SK-N-SH treated with all-trans-retinoic acid at 6 μM for 48 hours (cell line): ENCODE results near the gene CBLL1.

Source experiments
- ATAC-seq: fragments of 200-7000 bp; cut with Tn5 transposase; 3 replicates; pipeline ENCODE4 v1.9.1; 2020; ENCODE audit warnings: mild to moderate bottlenecking, moderate library complexity
- ARNTL ChIP-seq: fragments of 450-650 bp; formaldehyde crosslinking; IDR thresholded peaks from 2 replicates; pipeline ENCODE4 v1.5.0; 2020; ENCODE audit warnings: low read depth, mild to moderate bottlenecking, moderate library complexity, borderline replicate concordance
- BACH2 ChIP-seq: fragments of 250-450 bp; sonication (Bioruptor Pico); IDR thresholded peaks from 2 replicates; pipeline ENCODE4 v1.9.0; 2021; ENCODE audit warnings: mild to moderate bottlenecking, borderline replicate concordance
- ESRRG ChIP-seq: fragments of 250-450 bp; sonication (Bioruptor Pico); IDR thresholded peaks from 2 replicates; pipeline ENCODE4 v1.6.1; 2021; ENCODE audit warnings: mild to moderate bottlenecking
- ISL1 ChIP-seq: fragments of 250-450 bp; sonication (Bioruptor Pico); IDR thresholded peaks from 2 replicates; pipeline ENCODE4 v2.1.2; 2022; ENCODE audit warnings: mild to moderate bottlenecking, moderate library complexity
- PPARA ChIP-seq: fragments of 250-450 bp; sonication (Bioruptor Pico); IDR thresholded peaks from 2 replicates; pipeline ENCODE4 v1.5.0; 2020; ENCODE audit warnings: mild to moderate bottlenecking, borderline replicate concordance
- RARB ChIP-seq: fragments of 250-450 bp; sonication (Bioruptor Pico); IDR thresholded peaks from 2 replicates; pipeline ENCODE4 v1.8.0; 2021; ENCODE audit warnings: mild to moderate bottlenecking, moderate library complexity
- SNAI2 ChIP-seq: fragments of 250-450 bp; sonication (Bioruptor Pico); IDR thresholded peaks from 2 replicates; pipeline ENCODE4 v1.5.0; 2020; ENCODE audit warnings: mild to moderate bottlenecking, moderate library complexity
- TCF4 ChIP-seq: fragments of 250-450 bp; sonication (Bioruptor Pico); IDR thresholded peaks from 2 replicates; pipeline ENCODE4 v1.8.0; 2021; ENCODE audit warnings: mild to moderate bottlenecking, moderate library complexity, borderline replicate concordance
- TOX ChIP-seq: fragments of 250-450 bp; sonication (Bioruptor Pico); IDR thresholded peaks from 2 replicates; pipeline ENCODE4 v1.8.0; 2021; ENCODE audit warnings: mild to moderate bottlenecking, moderate library complexity, borderline replicate concordance
- ZFP3 ChIP-seq: fragments of 250-450 bp; sonication (Bioruptor Pico); IDR thresholded peaks from 2 replicates; pipeline ENCODE4 v1.5.0; 2020; ENCODE audit warnings: mild to moderate bottlenecking, moderate library complexity
- ZNF565 ChIP-seq: fragments of 450-650 bp; formaldehyde crosslinking; conservative IDR thresholded peaks from 2 replicates; pipeline ENCODE4 v1.5.0; 2020; ENCODE audit warnings: low read depth, mild to moderate bottlenecking, moderate library complexity
- ZNF8 ChIP-seq: fragments of 450-650 bp; formaldehyde crosslinking; IDR thresholded peaks from 2 replicates; pipeline ENCODE4 v1.5.0; 2020; ENCODE audit warnings: mild to moderate bottlenecking, moderate library complexity
- TF ChIP-seq, protein P1 (sequence below): fragments of 250-450 bp; sonication (Bioruptor Pico); IDR thresholded peaks from 2 replicates; pipeline ENCODE4 v1.5.1; 2021; ENCODE audit warnings: mild to moderate bottlenecking, moderate library complexity
- TF ChIP-seq, protein P2 (sequence below): fragments of 250-450 bp; sonication (Bioruptor Pico); IDR thresholded peaks from 2 replicates; pipeline ENCODE4 v1.5.1; 2020; ENCODE audit warnings: low read depth, mild to moderate bottlenecking, moderate library complexity
- TF ChIP-seq, protein P3 (sequence below): fragments of 250-450 bp; sonication (Bioruptor Pico); IDR thresholded peaks from 2 replicates; pipeline ENCODE4 v1.8.0; 2020; ENCODE audit warnings: mild to moderate bottlenecking, moderate library complexity, borderline replicate concordance
- TF ChIP-seq, protein P4 (sequence below): fragments of 250-450 bp; sonication (Bioruptor Pico); IDR thresholded peaks from 2 replicates; pipeline ENCODE4 v1.5.0; 2020; ENCODE audit warnings: mild to moderate bottlenecking, moderate library complexity

CBLL1 gene

DNA sequence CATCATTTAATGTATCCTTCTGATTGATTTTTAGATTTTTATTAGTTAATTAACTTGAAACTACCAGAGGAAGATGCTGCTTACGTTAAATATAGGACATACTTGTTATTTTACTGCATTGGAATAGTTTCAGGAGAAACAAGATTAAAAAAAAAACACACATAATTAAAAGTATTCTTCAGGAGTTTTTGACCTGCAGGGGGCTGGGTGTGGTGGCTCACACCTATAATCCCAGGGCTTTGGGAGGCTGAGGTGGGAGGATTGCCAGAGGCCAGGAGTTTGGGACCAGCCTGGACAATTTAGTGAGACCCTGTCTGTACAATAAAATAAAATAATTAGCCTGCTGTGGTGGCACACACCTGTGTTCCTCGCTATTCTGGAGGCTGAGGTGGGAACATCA lies 10.7 kb downstream of the CBLL1 start:
- TF ChIP-seq ARNTL (CRISPR knock-in tag) (no peak), ESRRG (CRISPR knock-in tag) (no peak), RARB (CRISPR knock-in tag) (no peak), PPARA (CRISPR knock-in tag) (no peak), ZFP3 (CRISPR knock-in tag) (no peak), TOX (no peak)
- TF ChIP-seq, protein P1, sequence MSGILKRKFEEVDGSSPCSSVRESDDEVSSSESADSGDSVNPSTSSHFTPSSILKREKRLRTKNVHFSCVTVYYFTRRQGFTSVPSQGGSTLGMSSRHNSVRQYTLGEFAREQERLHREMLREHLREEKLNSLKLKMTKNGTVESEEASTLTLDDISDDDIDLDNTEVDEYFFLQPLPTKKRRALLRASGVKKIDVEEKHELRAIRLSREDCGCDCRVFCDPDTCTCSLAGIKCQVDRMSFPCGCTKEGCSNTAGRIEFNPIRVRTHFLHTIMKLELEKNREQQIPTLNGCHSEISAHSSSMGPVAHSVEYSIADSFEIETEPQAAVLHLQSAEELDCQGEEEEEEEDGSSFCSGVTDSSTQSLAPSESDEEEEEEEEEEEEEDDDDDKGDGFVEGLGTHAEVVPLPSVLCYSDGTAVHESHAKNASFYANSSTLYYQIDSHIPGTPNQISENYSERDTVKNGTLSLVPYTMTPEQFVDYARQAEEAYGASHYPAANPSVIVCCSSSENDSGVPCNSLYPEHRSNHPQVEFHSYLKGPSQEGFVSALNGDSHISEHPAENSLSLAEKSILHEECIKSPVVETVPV (CRISPR knock-in tag), result no peak
- TF ChIP-seq, protein P2, sequence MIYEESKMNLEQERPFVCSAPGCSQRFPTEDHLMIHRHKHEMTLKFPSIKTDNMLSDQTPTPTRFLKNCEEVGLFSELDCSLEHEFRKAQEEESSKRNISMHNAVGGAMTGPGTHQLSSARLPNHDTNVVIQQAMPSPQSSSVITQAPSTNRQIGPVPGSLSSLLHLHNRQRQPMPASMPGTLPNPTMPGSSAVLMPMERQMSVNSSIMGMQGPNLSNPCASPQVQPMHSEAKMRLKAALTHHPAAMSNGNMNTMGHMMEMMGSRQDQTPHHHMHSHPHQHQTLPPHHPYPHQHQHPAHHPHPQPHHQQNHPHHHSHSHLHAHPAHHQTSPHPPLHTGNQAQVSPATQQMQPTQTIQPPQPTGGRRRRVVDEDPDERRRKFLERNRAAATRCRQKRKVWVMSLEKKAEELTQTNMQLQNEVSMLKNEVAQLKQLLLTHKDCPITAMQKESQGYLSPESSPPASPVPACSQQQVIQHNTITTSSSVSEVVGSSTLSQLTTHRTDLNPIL (CRISPR knock-in tag), result no peak
- TF ChIP-seq, protein P3, sequence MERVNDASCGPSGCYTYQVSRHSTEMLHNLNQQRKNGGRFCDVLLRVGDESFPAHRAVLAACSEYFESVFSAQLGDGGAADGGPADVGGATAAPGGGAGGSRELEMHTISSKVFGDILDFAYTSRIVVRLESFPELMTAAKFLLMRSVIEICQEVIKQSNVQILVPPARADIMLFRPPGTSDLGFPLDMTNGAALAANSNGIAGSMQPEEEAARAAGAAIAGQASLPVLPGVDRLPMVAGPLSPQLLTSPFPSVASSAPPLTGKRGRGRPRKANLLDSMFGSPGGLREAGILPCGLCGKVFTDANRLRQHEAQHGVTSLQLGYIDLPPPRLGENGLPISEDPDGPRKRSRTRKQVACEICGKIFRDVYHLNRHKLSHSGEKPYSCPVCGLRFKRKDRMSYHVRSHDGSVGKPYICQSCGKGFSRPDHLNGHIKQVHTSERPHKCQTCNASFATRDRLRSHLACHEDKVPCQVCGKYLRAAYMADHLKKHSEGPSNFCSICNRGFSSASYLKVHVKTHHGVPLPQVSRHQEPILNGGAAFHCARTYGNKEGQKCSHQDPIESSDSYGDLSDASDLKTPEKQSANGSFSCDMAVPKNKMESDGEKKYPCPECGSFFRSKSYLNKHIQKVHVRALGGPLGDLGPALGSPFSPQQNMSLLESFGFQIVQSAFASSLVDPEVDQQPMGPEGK (CRISPR knock-in tag), result no peak
- TF ChIP-seq, all 23 proteins: peak for 0
- ATAC-seq, result no peak

DNA sequence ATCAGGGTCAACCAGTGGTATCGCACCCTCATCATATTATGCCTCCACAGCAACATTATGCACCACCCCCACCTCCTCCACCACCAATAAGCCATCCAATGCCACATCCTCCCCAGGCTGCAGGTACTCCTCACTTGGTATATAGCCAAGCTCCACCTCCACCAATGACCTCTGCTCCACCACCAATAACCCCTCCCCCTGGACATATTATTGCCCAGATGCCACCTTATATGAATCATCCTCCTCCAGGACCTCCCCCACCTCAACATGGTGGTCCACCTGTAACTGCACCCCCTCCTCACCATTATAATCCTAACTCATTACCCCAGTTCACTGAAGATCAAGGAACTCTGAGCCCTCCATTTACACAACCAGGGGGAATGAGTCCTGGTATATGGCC lies 14.7 kb downstream of the CBLL1 start:
- TF ChIP-seq ISL1, result no peak
- TF ChIP-seq, all 23 proteins: peak for 0

DNA sequence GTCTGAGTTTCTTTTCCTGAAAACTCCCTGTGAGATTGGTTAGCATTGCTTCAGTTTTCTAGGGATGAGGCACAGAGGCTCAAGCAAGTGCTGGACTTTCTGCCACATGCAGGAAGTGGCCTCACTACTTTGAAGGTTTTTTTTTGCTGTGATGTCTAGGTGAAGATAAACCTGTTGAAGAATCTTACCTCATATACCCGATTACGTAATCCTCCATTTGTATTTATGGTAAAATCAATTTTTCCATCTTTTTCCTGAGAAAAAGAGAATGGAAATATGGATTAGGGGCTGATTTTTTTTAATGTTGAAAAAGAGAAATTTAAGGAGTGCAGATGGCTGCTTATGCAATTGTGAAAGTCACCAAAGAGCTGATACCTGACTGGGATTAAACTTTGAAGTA lies 23.4 kb downstream of the CBLL1 start:
- no peak for ATAC-seq
- TF ChIP-seq TCF4 (CRISPR knock-in tag) (no peak), ZNF8 (CRISPR knock-in tag) (no peak)

More for the DNA sequence above, 14.7 kb downstream of the CBLL1 start:
- no peak for ATAC-seq

DNA sequence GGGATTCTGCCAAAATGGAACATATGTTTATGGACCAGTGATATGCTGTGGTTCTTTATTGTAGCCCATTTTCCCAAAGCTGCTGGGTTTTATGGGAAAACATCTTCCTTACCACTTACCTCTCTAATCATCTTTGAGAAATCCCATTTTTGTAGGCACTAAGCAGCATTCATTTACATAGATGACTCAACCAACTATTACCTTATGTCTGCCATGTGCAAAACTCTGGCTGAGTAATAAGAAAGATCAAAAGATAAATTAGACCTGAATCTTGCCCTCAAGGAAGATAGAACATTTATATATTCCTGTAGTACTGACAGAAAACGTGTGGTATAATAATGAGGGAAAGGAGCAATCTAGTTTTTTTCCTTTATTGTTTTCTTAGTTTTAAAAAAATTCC lies 24.3 kb downstream of the CBLL1 start:
- ATAC-seq, result no peak

DNA sequence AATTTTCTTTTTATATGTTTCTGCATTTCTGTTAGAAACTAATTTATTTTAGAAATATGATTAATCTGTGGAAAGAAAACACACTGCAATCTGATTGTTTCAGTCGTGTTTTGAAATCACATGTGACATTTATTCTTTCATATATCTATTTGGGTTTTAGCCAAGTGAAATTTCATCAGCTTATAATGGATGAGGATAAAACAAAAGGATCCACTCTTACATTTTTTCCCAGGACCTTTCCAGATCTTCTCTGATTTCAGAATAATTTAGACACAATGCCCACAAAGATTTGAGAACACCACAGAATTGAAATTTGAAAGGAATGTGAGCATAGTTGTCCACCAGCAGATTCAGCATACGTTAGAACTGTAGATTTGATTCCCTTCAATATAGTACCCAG lies 29.1 kb downstream of the CBLL1 start:
- ATAC-seq, result no peak
- TF ChIP-seq BACH2 (CRISPR knock-in tag), result no peak
- peak; percentile 69 for TF ChIP-seq ISL1

More for the DNA sequence above, 24.3 kb downstream of the CBLL1 start:
- TF ChIP-seq, protein P2 (CRISPR knock-in tag), result no peak

DNA sequence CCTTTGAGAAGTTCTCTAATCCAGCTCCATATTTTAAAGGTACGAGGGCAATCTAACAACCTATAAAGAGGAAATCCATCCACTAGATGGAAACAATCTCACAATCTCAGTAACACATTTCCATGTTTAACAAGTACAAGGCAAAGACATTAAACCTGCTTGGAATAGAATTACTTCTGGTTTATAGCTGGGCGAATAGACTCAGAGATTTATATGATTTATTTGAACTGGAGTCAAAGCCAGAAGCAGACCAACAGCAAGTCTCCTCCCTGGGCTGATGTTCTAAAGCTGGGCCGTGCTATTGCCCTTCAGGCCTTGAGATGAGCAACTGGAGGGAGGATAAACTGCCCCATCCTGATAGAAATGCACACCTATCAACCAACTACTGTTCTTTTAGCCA lies 33.8 kb downstream of the CBLL1 start:
- ATAC-seq, result no peak
- TF ChIP-seq ZNF565 (CRISPR knock-in tag) (no peak), ISL1 (no peak), SNAI2 (CRISPR knock-in tag) (no peak), TCF4 (CRISPR knock-in tag) (no peak), ZNF8 (CRISPR knock-in tag) (no peak)
- TF ChIP-seq, protein P4, sequence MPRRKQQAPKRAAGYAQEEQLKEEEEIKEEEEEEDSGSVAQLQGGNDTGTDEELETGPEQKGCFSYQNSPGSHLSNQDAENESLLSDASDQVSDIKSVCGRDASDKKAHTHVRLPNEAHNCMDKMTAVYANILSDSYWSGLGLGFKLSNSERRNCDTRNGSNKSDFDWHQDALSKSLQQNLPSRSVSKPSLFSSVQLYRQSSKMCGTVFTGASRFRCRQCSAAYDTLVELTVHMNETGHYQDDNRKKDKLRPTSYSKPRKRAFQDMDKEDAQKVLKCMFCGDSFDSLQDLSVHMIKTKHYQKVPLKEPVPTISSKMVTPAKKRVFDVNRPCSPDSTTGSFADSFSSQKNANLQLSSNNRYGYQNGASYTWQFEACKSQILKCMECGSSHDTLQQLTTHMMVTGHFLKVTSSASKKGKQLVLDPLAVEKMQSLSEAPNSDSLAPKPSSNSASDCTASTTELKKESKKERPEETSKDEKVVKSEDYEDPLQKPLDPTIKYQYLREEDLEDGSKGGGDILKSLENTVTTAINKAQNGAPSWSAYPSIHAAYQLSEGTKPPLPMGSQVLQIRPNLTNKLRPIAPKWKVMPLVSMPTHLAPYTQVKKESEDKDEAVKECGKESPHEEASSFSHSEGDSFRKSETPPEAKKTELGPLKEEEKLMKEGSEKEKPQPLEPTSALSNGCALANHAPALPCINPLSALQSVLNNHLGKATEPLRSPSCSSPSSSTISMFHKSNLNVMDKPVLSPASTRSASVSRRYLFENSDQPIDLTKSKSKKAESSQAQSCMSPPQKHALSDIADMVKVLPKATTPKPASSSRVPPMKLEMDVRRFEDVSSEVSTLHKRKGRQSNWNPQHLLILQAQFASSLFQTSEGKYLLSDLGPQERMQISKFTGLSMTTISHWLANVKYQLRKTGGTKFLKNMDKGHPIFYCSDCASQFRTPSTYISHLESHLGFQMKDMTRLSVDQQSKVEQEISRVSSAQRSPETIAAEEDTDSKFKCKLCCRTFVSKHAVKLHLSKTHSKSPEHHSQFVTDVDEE, result no peak
